ENCODE data around the gene ZNF500.

Gene ZNF500

DNA sequence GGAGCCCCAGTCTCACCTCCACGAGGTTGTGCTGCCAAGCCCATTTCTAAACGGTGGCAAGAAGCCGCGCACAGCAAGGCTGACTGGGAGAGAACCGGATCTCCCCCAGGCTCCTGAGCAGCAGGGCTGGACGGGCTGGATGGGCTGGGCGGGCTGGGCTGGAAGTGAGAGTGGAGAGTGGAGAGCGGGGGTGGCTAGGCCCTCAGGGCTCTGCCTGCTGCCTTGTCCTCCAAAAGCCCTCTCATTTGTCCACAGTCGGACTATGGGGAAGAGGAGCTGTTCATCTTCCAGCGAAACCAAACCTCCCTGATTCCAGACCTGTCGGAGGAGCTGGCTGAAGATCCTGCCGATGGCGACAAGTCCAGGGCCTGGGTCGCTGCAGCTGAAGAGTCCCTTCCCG is 29.4 kb downstream of the ZNF500 start:
- TF ChIP-seq NFIC (IDR thresholded peaks at IDR 0.05) (no peak), CEBPB (IDR thresholded peaks at IDR 0.05) (no peak), RAD21 (IDR thresholded peaks at IDR 0.05; ENCODE audit: low read depth) (no peak), EP300 (IDR thresholded peaks at IDR 0.05; ENCODE audit: borderline replicate concordance) (no peak), TAF1 (IDR thresholded peaks at IDR 0.05; ENCODE audit: low read depth) (no peak), MAX (IDR thresholded peaks at IDR 0.05) (no peak), TCF12 (IDR thresholded peaks at IDR 0.05; ENCODE audit: low read depth) (no peak), FOXM1 (IDR thresholded peaks at IDR 0.05; ENCODE audit: borderline replicate concordance, low read depth) (no peak), ZBTB7A (IDR thresholded peaks at IDR 0.05; ENCODE audit: low read depth) (no peak), YY1 (IDR thresholded peaks at IDR 0.05; ENCODE audit: low read depth) (no peak), EGR1 (IDR thresholded peaks at IDR 0.05) (no peak), TEAD4 (IDR thresholded peaks at IDR 0.05) (no peak), CREB1 (IDR thresholded peaks at IDR 0.05; ENCODE audit: low read depth) (no peak)
- TF ChIP-seq, protein P1, sequence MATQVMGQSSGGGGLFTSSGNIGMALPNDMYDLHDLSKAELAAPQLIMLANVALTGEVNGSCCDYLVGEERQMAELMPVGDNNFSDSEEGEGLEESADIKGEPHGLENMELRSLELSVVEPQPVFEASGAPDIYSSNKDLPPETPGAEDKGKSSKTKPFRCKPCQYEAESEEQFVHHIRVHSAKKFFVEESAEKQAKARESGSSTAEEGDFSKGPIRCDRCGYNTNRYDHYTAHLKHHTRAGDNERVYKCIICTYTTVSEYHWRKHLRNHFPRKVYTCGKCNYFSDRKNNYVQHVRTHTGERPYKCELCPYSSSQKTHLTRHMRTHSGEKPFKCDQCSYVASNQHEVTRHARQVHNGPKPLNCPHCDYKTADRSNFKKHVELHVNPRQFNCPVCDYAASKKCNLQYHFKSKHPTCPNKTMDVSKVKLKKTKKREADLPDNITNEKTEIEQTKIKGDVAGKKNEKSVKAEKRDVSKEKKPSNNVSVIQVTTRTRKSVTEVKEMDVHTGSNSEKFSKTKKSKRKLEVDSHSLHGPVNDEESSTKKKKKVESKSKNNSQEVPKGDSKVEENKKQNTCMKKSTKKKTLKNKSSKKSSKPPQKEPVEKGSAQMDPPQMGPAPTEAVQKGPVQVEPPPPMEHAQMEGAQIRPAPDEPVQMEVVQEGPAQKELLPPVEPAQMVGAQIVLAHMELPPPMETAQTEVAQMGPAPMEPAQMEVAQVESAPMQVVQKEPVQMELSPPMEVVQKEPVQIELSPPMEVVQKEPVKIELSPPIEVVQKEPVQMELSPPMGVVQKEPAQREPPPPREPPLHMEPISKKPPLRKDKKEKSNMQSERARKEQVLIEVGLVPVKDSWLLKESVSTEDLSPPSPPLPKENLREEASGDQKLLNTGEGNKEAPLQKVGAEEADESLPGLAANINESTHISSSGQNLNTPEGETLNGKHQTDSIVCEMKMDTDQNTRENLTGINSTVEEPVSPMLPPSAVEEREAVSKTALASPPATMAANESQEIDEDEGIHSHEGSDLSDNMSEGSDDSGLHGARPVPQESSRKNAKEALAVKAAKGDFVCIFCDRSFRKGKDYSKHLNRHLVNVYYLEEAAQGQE (IDR thresholded peaks at IDR 0.05; ENCODE audit: low read depth) = no peak
- TF ChIP-seq, protein P2, sequence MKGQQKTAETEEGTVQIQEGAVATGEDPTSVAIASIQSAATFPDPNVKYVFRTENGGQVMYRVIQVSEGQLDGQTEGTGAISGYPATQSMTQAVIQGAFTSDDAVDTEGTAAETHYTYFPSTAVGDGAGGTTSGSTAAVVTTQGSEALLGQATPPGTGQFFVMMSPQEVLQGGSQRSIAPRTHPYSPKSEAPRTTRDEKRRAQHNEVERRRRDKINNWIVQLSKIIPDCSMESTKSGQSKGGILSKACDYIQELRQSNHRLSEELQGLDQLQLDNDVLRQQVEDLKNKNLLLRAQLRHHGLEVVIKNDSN (IDR thresholded peaks at IDR 0.05) = no peak

DNA sequence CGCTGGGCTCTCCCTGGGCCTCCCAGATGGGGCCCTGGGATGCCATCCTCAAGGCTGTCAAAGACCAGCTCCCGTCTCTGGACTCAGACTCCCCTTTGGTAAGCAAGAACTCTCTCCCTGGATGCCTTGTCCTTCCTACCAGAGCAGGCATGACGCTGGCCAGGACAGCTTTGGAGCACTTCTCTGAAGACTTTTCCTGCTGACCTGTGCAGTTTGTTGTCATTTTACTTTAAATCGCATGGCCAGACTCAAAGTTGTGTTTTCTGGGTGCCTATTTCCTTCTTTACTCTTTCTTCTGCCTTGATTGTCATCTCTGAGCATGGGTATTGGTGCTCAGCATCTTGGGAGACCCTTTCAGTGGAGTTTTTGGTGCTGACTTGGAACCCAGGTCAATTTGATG is 30.4 kb downstream of the ZNF500 start:
- TF ChIP-seq RAD21 (IDR thresholded peaks at IDR 0.05; ENCODE audit: low read depth) (no peak), MAX (IDR thresholded peaks at IDR 0.05) (no peak), YY1 (IDR thresholded peaks at IDR 0.05; ENCODE audit: low read depth) (no peak), CEBPB (IDR thresholded peaks at IDR 0.05) (no peak), TEAD4 (IDR thresholded peaks at IDR 0.05) (no peak), NFIC (IDR thresholded peaks at IDR 0.05) (no peak), EGR1 (IDR thresholded peaks at IDR 0.05) (no peak), TCF12 (IDR thresholded peaks at IDR 0.05; ENCODE audit: low read depth) (no peak), ZBTB7A (IDR thresholded peaks at IDR 0.05; ENCODE audit: low read depth) (no peak), TAF1 (IDR thresholded peaks at IDR 0.05; ENCODE audit: low read depth) (no peak), EP300 (IDR thresholded peaks at IDR 0.05; ENCODE audit: borderline replicate concordance) (no peak), CREB1 (IDR thresholded peaks at IDR 0.05; ENCODE audit: low read depth) (no peak), FOXM1 (IDR thresholded peaks at IDR 0.05; ENCODE audit: borderline replicate concordance, low read depth) (no peak)
- TF ChIP-seq, protein P2 (IDR thresholded peaks at IDR 0.05) = no peak
- TF ChIP-seq, protein P1 (IDR thresholded peaks at IDR 0.05; ENCODE audit: low read depth) = no peak

DNA sequence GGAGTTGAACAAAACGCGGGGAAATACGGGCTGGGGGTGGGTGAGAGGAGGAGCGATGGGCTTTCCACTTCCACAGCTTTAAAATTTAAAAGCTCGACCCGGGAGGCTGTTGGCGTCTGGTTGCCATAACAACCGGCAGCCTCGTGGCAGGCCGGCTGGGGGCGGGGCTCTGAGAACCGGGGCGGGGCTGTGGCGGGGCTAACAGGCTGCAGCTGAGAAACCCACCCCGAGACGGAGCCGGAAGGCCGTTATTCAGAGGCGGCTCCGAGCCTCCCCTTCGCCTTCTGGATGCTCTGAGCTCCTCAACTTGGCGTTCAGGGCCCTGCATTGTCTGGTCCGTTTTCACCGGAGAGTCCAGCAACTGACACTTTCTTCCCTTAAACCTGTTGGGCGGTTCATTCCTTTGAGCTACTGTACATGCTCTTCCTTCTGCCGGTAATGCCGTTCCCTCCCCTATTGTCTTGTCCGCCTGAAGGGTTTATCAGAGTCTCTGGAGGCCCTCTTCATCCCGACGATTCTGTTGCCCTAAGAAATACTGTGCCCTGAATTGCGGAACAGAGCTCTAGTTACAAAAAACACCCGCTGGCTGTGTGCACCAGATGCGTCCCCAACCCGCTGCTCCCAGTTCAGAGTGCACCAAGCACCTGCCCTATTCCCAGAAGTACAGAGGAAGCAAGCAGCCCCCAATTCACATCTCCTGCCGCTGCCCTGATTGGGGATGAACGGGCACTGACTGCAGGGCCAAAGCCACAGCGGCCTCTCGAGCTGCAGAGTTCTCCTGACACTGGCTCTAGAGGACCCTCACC is 32.0 kb downstream of the ZNF500 start:
- TF ChIP-seq CREB1 (IDR thresholded peaks at IDR 0.05; ENCODE audit: low read depth) = no peak
- no peak for TF ChIP-seq EP300 (IDR thresholded peaks at IDR 0.05; ENCODE audit: borderline replicate concordance)
- TF ChIP-seq RAD21 (IDR thresholded peaks at IDR 0.05; ENCODE audit: low read depth) = no peak
- no peak for TF ChIP-seq CEBPB (IDR thresholded peaks at IDR 0.05)
- TF ChIP-seq EGR1 (IDR thresholded peaks at IDR 0.05) = no peak
- TF ChIP-seq, protein P2 (IDR thresholded peaks at IDR 0.05) = no peak

DNA sequence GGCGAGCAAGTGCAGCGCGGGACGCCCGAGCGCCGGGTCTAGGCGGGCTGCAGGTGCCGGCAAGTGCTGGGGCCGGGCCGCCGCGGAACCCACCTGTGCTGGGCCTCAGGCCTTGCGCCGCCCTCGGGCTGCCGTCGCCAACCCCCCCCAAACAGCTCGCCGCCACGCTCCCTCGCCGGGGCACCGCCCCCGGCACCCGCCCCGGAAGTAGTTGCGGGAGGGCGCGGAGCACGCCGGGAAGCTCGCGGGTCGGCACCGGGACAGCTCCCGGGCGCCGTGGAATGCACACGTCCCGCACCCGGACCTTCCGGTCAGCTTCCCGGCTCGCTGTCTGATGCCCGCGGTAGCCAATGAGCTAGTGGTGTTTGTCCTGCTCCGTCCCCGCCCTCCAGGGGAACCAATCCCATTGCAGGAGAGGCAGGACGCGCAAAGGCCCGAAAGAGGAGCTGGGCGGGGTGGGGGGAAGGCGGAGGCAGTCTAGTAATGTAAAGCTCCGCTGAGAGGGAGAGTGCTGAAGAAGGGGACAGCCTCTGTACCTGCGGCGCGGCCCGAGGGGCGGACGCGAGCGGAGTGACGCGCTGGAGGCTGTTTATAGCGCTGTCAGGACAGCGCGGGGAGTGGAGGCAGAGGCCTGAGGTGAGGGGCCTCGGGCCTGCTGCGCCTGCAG is 32.8 kb downstream of the ZNF500 start, which contains the start of the genes ANKS3 and DNAAF8:
TSS of gene ANKS3 (minus strand) at position 209 of the 667 bp plus-strand sequence. CDS start 4,122 bp downstream, outside the sequence.
TSS of gene DNAAF8 (plus strand) at position 475 of the 667 bp plus-strand sequence. CDS start 1,978 bp downstream, outside the sequence.
- no peak for TF ChIP-seq EGR1 (IDR thresholded peaks at IDR 0.05)
- peak; percentile 68 for TF ChIP-seq TCF12 (IDR thresholded peaks at IDR 0.05; ENCODE audit: low read depth)
- TF ChIP-seq CREB1 (IDR thresholded peaks at IDR 0.05; ENCODE audit: low read depth) = no peak
- no peak for TF ChIP-seq FOXM1 (IDR thresholded peaks at IDR 0.05; ENCODE audit: borderline replicate concordance, low read depth)
- TF ChIP-seq, protein P2 (IDR thresholded peaks at IDR 0.05) = no peak
- peak; percentile 72; the same call in 1 of the 2 replicates for TF ChIP-seq MAX (IDR thresholded peaks at IDR 0.05)
- no peak for TF ChIP-seq EP300 (IDR thresholded peaks at IDR 0.05; ENCODE audit: borderline replicate concordance)
- TF ChIP-seq TAF1 (IDR thresholded peaks at IDR 0.05; ENCODE audit: low read depth) = peak; percentile 49
- peak; percentile 76 for TF ChIP-seq TEAD4 (IDR thresholded peaks at IDR 0.05)
- no peak for TF ChIP-seq CEBPB (IDR thresholded peaks at IDR 0.05)
- TF ChIP-seq, protein P1 (IDR thresholded peaks at IDR 0.05; ENCODE audit: low read depth) = peak; percentile 53

All from Ishikawa (cell line).